ENCODE measurements around the gene TLL1. TPM values are rescaled to one million over a fixed set of nuclear protein-coding genes. Genes with fewer than 3 reads are reported as not detected.

The TLL1 gene
- total and polyA plus RNA-seq, 2 experiments from 2014 or later, result 0.06 TPM; not detected in 1

DNA sequence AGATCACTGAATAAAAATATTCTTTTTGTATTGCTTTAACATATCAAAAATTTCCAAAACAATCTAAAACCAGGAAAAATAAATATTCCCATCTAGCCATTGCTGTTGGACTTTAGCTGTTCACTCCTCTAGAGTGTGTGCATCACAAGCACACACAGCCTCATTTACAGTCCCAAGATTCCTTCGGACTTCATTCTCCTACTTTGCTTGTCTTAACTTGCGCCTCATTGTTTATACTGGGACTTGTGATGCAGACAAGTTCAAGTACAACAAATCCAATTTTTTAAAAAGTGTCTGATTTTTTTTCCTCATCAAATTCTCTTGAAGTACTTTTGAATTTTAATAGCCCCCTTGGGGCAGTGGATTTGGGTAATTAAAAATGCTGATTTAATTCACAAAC is 55.6 kb downstream of the TLL1 start:
- no peaks in the 10 kb centered on the region for H3K27me3 ChIP-seq
- TF ChIP-seq CTCF (IDR thresholded peaks at IDR 0.05; ENCODE audit: low read depth, low read length), result no peak
- DNase-seq (ENCODE audit: low read depth in 1 of 2, low spot score in 1 of 2), result no peak
- H3K9me3 ChIP-seq (ENCODE audit: low read depth), result no peaks in the 10 kb centered on the region
- no peak overlapping the region for H3K4me3 ChIP-seq
- H3K4me1 ChIP-seq (ENCODE audit: low read depth), result no peaks in the 10 kb centered on the region
- no peaks in the 10 kb centered on the region for H3K36me3 ChIP-seq
- no peak overlapping the region for H3K27ac ChIP-seq

DNA sequence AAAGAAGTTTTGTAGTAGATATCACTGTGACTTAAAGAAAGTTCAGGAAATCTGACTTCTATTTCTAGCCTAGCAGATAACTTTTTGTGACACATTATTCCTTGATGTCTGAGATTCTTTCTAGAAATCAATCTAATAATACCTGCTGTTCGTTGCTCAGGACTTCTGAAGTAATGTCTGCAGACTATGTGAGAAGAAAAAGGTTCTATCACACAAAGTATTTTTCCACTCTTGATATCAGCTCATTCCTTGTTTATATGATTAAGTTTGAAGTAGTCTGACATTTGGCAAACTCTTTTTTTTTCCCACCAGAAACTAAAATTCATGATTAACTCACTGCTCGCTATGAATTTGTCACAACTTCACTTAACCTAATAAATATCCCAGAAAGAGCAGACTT is 56.6 kb downstream of the TLL1 start:
- no peak for DNase-seq (ENCODE audit: low read depth in 1 of 2, low spot score in 1 of 2)
- H3K4me3 ChIP-seq, result no peak overlapping the region

DNA sequence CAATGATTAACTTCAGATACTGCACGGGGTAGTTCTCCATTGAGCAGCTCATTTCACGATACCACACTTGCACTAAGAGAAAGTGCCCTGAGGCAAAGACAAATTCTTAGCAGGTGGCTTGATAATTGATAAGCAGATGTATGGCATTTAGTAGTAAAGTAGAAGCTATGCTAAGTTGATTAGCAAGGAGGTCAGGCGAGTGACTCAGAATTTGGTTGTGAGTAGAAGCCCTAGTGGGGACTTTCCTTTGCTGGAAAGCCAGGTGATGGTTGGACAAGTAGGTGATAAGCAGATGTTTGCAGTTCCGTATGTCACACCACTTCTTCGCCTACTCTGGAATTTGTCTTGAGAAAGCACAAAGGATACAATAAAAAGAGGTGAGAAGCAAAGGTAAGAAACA is 58.7 kb downstream of the TLL1 start:
- no peaks in the 10 kb centered on the region for H3K9me3 ChIP-seq (ENCODE audit: low read depth)
- DNase-seq (ENCODE audit: low read depth in 1 of 2, low spot score in 1 of 2), result no peak

More for the DNA sequence above, 56.6 kb downstream of the TLL1 start:
- no peaks in the 10 kb centered on the region for H3K27me3 ChIP-seq
- H3K27ac ChIP-seq, result no peak overlapping the region
- H3K9me3 ChIP-seq (ENCODE audit: low read depth), result no peaks in the 10 kb centered on the region
- no peak for TF ChIP-seq CTCF (IDR thresholded peaks at IDR 0.05; ENCODE audit: low read depth, low read length)
- H3K36me3 ChIP-seq, result no peaks in the 10 kb centered on the region
- no peaks in the 10 kb centered on the region for H3K4me1 ChIP-seq (ENCODE audit: low read depth)

GRCh38 chr4:165944900-165945299 is 71.9 kb downstream of the TLL1 start:
- H3K9me3 ChIP-seq (ENCODE audit: low read depth), result no peaks in the 10 kb centered on the region
- no peak overlapping the region for H3K4me3 ChIP-seq
- no peak for DNase-seq (ENCODE audit: low read depth in 1 of 2, low spot score in 1 of 2)
- no peaks in the 10 kb centered on the region for H3K27me3 ChIP-seq
- no peaks in the 10 kb centered on the region for H3K4me1 ChIP-seq (ENCODE audit: low read depth)
- no peaks in the 10 kb centered on the region for H3K36me3 ChIP-seq
- H3K27ac ChIP-seq, result no peak overlapping the region
- TF ChIP-seq CTCF (IDR thresholded peaks at IDR 0.05; ENCODE audit: low read depth, low read length), result no peak

More for the DNA sequence above, 58.7 kb downstream of the TLL1 start:
- Histone ChIP-seq H3K27ac (no peak overlapping the region), H3K27me3 (no peaks in the 10 kb centered on the region), H3K4me3 (no peak overlapping the region), H3K4me1 (ENCODE audit: low read depth) (no peaks in the 10 kb centered on the region), H3K36me3 (no peaks in the 10 kb centered on the region)
- TF ChIP-seq CTCF (IDR thresholded peaks at IDR 0.05; ENCODE audit: low read depth, low read length), result no peak

DNA sequence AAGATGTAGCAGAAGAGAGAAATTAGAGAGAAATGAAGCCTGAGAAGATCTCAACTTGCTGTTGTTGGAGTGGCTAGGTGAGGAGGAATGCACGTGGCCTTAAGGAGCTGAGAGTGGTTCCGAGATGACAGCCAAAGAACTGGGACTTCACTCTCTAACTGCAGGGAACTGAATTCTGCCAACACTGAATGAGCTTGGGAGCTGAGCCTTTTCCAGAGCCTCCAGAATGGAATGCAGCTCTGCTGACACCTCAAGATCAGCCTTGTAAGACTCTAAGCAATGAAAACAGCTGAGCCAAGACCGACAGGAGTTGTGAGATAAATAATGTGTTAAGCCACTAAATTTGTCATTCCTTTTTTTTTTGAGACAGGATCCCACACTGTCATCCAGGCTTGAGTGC is 73.0 kb downstream of the TLL1 start:
- TF ChIP-seq CTCF (IDR thresholded peaks at IDR 0.05; ENCODE audit: low read depth, low read length), result no peak
- no peak overlapping the region for H3K27ac ChIP-seq
- DNase-seq (ENCODE audit: low read depth in 1 of 2, low spot score in 1 of 2), result peak; percentile 0 to 1

DNA sequence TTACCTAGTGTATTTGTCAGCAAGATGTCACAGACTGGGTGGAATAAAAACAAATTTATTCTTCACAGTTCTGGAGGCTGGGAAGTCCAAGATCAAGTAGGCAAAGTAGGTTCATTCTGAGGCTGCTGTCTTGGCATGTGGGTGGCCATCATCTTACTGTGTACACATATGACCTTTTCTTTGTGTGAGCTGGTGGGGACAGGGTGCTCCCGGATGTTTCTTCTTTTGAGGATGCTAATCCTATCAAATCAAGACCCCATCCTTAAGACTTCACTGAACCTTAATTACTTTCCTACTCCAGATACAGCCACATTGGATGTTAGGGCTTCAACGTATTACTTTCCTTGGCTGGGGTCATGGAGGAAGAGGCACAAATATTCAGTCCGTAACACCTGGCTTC is 74.0 kb downstream of the TLL1 start:
- TF ChIP-seq CTCF (IDR thresholded peaks at IDR 0.05; ENCODE audit: low read depth, low read length), result no peak

More for the DNA sequence above, 73.0 kb downstream of the TLL1 start:
- Histone ChIP-seq H3K36me3 (no peaks in the 10 kb centered on the region), H3K27me3 (no peaks in the 10 kb centered on the region), H3K4me3 (no peak overlapping the region), H3K4me1 (ENCODE audit: low read depth) (no peaks in the 10 kb centered on the region), H3K9me3 (ENCODE audit: low read depth) (no peaks in the 10 kb centered on the region)

More for the DNA sequence above, 74.0 kb downstream of the TLL1 start:
- Histone ChIP-seq H3K27ac (no peak overlapping the region), H3K9me3 (ENCODE audit: low read depth) (no peaks in the 10 kb centered on the region), H3K36me3 (no peaks in the 10 kb centered on the region), H3K4me3 (no peak overlapping the region), H3K4me1 (ENCODE audit: low read depth) (no peaks in the 10 kb centered on the region), H3K27me3 (no peaks in the 10 kb centered on the region)
- DNase-seq (ENCODE audit: low read depth in 1 of 2, low spot score in 1 of 2), result no peak
